BJ (cell line): ENCODE results near the gene C19orf38. TPM values are rescaled to one million over a fixed set of nuclear protein-coding genes. Genes with fewer than 3 reads are reported as not detected.
"Not testable (repeated sequence)": the region's sequence is repeated elsewhere in the genome, so short reads cannot be mapped to it uniquely, and the experiment has no call there.

Experiments
- CTCF ChIA-PET: fragments of 350-600 bp; formaldehyde crosslinking; extraction: SDS; loops from one replicate; lab custom pipeline; 2021; ENCODE audit warnings: antibody characterized with exemption, inconsistent platforms; lab: Yijun Ruan, JAX
- POLR2A ChIA-PET: fragments of 300-600 bp; sonication (Branson Sonifier 250); formaldehyde crosslinking; extraction: SDS; loops from one replicate; lab custom pipeline; 2021; ENCODE audit warnings: antibody characterized with exemption; lab: Charles Lee
- DNase-seq: peaks from one replicate; pipeline ENCODE4 v3.0.0-alpha.2; 2011; ENCODE audit warnings: low read depth
- H3K27me3 ChIP-seq: 2 replicates; pipeline ENCODE4 v1.6.0; 2011; ENCODE audit warnings: low read length; ENCODE audit not compliant: control insufficient read depth, insufficient read depth
- H3K36me3 ChIP-seq: 2 replicates; pipeline ENCODE4 v1.5.1; 2011; ENCODE audit warnings: low read length; ENCODE audit not compliant: control insufficient read depth, insufficient read depth
- H3K4me3 ChIP-seq: 2 replicates; pipeline ENCODE4 v1.5.1; 2011; ENCODE audit warnings: low read depth, mild to moderate bottlenecking, control low read depth, low read length
- polyA plus RNA-seq: library from polyadenylated mRNA; depleted of rRNA; stranded (reverse); fragments of >200 nt; gene quantifications from 2 replicates; pipeline ENCODE4 v1.2.3, GENCODE V29; 2011
- TF ChIP-seq, protein P1 (sequence below): IDR thresholded peaks from 2 replicates; pipeline ENCODE4 v1.5.1; 2011; ENCODE audit warnings: low read depth, mild to moderate bottlenecking, control low read depth, inconsistent platforms, low read length, moderate library complexity; ENCODE audit not compliant: insufficient read depth

C19orf38 gene
- polyA plus RNA-seq, 1 experiment, result 0.26 TPM

DNA sequence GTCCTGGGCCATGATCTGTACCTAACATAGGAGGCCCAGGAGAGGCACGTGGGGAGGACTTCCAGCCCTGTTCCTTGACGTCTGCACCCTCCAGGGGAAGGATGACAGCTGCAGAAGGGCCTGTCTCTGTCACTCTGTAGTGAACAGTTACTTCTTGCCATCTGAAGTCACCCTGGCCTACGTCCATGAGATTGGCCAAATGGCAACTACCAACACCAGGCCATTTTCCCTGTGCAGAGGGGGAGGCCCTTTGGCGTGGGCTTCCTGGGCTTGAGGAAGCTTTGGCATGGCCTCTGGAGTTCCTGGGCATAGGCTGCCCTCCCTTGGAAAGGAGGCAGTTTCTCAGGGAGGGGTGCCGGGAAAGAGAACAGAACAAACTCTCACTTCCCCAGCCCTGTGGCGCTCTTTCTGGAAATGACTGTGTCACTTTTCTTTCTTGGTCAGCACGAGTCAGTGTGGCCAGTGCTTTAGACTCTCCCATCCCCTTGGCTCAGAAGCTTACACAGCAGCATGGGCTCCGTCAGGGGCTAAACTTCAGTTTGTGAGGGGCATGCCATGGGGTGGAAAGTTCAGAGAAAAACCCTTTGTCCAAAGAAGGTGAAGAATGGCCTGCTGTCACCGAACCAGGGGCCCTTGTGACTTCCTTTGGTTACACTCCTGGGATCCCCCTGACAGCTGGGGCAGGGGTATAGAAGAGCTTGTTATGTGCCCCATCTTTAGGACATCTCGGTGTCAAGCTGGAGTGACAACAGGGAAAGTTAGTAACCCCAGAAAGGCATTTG is 28.4 kb downstream of the C19orf38 start:
- TF ChIP-seq, protein P1, sequence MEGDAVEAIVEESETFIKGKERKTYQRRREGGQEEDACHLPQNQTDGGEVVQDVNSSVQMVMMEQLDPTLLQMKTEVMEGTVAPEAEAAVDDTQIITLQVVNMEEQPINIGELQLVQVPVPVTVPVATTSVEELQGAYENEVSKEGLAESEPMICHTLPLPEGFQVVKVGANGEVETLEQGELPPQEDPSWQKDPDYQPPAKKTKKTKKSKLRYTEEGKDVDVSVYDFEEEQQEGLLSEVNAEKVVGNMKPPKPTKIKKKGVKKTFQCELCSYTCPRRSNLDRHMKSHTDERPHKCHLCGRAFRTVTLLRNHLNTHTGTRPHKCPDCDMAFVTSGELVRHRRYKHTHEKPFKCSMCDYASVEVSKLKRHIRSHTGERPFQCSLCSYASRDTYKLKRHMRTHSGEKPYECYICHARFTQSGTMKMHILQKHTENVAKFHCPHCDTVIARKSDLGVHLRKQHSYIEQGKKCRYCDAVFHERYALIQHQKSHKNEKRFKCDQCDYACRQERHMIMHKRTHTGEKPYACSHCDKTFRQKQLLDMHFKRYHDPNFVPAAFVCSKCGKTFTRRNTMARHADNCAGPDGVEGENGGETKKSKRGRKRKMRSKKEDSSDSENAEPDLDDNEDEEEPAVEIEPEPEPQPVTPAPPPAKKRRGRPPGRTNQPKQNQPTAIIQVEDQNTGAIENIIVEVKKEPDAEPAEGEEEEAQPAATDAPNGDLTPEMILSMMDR, result no peak
- CTCF ChIA-PET, result interaction anchor here (0.5 to 2.1 kb wide), 3 partner anchors 12 to 311 kb away, joined by 3 to 8 read pairs (median 4); partner anchors contain the start of genes DNM2 and KRI1
- no peaks in the 10 kb centered on the region for H3K36me3 ChIP-seq
- POLR2A ChIA-PET, result no interaction called here
- H3K27me3 ChIP-seq, result no peaks in the 10 kb centered on the region
- H3K4me3 ChIP-seq, result no peak overlapping the region
- DNase-seq, result no peak

DNA sequence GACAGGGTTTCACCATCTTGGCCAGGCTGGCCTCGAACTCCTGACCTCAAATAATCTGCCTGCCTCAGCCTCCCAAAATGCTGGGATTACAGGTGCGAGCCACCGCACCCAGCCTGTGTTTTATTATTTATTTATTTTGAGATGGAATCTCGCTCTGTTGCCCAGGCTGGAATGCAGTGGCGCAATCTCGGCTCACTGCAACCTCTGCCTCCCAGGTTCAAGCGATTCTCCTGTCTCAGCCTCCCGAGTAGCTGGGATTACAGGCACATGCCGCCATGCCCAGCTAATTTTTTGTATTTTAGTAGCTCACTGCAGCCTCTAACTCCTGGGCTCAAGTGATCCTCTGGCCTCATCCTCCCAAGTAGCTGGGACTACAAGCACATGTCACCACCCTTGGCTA is 29.4 kb downstream of the C19orf38 start:
- DNase-seq, H3K36me3 ChIP-seq, POLR2A ChIA-PET, H3K27me3 ChIP-seq, H3K4me3 ChIP-seq: not testable (repeated sequence)
- CTCF ChIA-PET, result interaction anchor here (0.9 to 2.1 kb wide), 4 partner anchors 13 to 160 kb away, joined by 3 to 8 read pairs (median 4); partner anchors contain the start of gene DNM2

DNA sequence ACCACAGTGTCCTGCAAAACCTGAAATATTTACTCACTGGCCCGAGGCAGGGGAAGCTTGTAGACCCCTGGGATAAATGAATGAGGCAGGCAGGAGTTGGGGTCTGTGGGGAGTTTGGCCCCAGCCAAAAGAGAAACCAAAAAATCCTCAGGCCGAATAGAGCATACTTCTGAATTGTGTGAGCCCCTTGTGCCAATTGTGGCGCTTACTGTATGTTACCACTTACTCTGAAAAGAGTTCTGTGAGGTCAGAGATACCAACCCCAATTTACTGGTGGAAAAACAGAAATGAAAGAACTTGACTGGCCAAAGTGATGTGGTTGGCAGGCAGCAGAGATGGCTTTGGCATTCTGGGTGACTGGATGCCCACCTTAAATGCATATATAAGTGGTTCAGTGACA is 30.0 kb downstream of the C19orf38 start:
- CTCF ChIA-PET, result interaction anchor here (0.9 to 2.1 kb wide), 3 partner anchors 32 to 161 kb away, joined by 3 to 8 read pairs (median 4); partner anchors contain the start of gene DNM2
- POLR2A ChIA-PET, result no interaction called here
- Histone ChIP-seq H3K4me3 (no peak overlapping the region), H3K36me3 (no peaks in the 10 kb centered on the region), H3K27me3 (no peaks in the 10 kb centered on the region)
- TF ChIP-seq, protein P1, result no peak
- no peak for DNase-seq

DNA sequence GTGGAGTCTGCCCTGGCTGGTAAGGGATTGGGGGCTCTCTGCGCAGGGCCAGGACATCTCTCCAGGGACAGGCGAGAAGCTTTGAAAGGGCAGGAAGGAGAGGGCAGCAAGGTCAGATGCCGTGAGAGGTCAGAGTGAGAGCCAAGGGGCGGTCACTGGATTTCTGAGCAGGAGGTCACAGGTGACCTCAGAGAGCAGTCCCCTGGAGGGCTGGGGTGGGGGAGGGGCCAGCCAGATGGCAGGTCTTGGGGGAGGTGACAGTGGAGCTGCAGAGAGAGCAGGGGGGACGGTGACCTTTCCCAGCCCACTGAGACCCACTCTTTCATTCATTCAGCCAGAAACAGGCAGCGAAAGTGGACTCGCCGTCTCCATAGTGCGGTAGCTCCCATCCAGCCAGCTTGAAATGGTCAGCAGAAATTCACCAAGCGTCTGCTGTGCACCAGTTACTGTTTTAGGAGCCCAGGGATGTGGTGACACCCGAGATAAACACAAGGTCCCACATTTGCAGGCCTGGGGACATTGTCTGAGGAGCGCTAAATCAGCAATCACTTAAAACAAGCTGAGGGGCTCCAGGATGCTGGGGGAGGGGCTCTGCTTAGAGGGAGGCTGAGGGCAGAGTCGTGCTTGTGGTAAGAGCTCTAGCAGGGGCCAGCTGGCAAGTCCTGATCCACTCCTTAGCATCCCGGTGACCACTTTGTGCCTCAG is 33.3 kb downstream of the C19orf38 start:
- TF ChIP-seq, protein P1, result no peak
- ChIA-PET POLR2A (no interaction called here), CTCF (interaction anchor here (0.6 to 2.9 kb wide), 4 partner anchors 9 to 55 kb away, joined by 3 to 13 read pairs (median 8); no protein-coding TSS in a partner anchor)

DNA sequence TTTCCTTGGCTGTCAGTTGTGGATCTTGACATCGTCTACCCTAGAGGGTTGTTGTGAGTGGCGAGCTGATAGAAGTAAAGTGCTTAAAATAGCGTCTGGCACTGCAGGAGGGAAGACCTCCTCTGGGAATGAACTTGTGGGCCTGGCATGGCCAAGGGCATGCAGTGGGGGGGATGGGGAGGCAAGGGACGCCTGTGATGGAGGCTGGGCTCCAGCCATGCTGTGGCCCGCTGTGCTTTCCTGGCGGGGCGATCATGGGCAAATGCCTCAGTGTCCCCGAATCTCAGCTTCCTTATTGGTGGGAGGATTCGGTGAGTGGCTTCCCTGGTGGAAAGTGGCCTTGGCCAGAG is 33.9 kb downstream of the C19orf38 start:
- CTCF ChIA-PET, result interaction anchor here (1.4 to 2.9 kb wide), 3 partner anchors 9 to 54 kb away, joined by 4 to 13 read pairs (median 13); no protein-coding TSS in a partner anchor
- no peaks in the 10 kb centered on the region for H3K36me3 ChIP-seq
- TF ChIP-seq, protein P1, result no peak
- POLR2A ChIA-PET, result no interaction called here
- no peak overlapping the region for H3K4me3 ChIP-seq
- DNase-seq, result no peak
- H3K27me3 ChIP-seq, result no peaks in the 10 kb centered on the region

More for the DNA sequence above, 33.3 kb downstream of the C19orf38 start:
- H3K36me3 ChIP-seq, result no peaks in the 10 kb centered on the region
- no peak for DNase-seq
- H3K4me3 ChIP-seq, result no peak overlapping the region
- H3K27me3 ChIP-seq, result no peaks in the 10 kb centered on the region
